HG03135 (cell line): Measurements from ENCODE around the gene PPIF.
A peak's percentile ranks its signal among the peaks of the same experiment; 100 is the strongest.

Experiments
- ATAC-seq: cut with Tn5 transposase; IDR thresholded peaks from one replicate; pipeline ENCODE4 v1.9.1; 2021; ENCODE audit warnings: mild to moderate bottlenecking, moderate library complexity; ENCODE audit not compliant: unreplicated experiment

PPIF gene

DNA sequence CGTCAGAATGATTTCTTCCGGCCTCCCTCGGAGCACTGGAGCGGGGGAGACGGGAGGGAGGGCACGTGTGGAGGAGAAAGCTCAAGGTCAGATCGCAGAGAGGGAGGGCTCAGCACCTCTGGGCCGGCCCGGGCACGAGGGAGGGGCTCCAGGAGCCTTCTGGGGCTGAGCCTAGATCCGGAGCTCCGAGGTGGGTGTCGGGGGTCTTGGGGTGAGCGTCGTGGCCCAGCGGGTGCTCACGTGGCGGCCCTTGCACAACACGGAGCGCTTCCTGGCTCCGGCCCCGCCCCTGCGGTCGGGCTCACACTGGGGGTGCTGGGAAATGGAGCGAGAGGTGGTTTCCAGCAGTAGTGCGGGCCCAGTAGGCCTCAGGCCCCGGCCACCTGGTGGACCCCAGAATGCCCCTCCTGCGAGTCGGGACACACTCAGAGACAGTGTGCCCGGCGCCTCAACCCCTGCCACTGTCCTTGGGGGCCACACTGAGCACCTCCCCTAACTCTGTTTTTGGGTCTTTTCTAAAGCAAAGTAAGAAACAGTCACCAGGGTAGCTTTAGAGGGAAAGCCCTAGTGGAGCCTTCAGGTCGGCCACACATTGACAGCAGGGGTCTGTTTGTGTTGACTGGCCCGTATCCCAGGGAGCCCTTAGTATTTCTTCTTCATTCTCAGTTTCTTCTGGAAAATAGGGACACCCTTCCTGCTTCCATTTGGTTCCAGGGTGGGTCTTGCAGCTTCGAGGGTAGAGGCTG, 798 bp downstream of the PPIF start:
- ATAC-seq = peak; percentile 61

DNA sequence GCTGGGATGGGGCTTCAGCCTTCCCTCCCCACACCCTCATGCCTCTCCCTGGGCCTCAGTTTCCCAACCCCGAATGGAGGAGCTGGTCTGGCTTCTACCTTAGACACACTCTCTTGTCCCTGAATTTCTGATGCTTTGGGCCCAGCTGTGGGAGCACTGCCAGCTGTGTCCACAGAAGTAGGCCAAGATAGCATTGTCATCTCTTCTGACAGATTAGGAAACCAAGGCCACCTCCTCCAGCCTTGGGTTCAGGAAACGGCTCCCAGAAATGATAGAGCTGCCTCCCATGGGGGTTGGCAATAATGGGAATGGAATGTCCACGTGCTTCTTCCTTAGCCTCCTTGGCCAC, 1.3 kb downstream of the PPIF start:
- ATAC-seq = no peak

DNA sequence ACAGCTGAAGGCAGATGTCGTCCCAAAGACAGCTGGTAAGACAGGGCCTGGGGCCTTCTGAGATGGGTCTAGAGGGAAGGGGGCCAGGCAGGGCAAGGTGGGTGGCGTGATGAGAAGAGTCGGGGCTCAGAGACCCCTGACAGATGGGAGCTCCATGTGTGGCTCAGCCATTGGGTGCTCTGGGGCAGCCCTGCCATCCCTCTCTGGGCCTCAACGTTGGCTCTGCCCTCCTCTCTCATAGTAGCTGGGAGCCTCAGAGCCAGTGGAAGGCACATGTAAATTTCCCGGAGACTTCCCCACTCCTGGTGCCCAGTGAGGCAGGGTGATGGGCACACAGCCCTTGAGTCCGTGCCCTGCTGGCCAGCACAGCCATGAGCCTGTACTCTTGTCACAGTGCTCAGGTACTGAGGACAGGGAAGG, 1.8 kb downstream of the PPIF start:
- no peak for ATAC-seq

DNA sequence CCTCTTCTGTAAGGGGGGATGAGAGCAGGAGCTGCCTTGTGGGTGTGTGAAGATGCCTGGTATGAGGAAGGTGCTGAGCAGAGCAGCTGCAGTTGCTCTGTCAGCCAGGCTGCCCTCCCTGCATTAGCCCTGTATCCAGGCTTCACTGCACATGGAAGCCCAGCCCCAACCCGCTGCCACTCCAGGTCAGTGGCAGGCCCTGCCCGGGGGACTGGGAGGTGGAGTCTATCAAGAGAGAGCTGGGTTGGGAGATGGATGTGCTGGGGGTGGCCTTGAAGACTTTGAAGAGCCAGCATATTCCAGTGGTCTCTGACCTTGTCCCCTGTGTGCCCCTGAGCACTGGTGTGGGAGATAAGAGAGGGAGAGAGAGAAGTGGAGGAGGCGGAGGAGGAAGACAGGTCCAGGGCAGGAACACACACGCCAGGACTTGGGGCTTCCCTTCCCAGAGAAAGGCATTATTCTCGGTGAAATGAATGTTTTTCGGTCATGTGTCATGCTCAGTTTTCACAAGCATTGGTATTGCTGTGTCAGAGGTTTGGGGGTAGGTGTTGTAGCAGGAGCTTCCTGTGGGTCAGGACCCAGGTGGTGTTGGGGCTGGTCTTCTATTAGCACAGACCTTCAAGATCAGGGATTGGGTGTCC, 2.6 kb downstream of the PPIF start:
- no peak for ATAC-seq

GRCh38 chr10:79350407-79351154, 3.3 kb downstream of the PPIF start:
- ATAC-seq = no peak

GRCh38 chr10:79351332-79351731, 4.1 kb downstream of the PPIF start:
- ATAC-seq = no peak

DNA sequence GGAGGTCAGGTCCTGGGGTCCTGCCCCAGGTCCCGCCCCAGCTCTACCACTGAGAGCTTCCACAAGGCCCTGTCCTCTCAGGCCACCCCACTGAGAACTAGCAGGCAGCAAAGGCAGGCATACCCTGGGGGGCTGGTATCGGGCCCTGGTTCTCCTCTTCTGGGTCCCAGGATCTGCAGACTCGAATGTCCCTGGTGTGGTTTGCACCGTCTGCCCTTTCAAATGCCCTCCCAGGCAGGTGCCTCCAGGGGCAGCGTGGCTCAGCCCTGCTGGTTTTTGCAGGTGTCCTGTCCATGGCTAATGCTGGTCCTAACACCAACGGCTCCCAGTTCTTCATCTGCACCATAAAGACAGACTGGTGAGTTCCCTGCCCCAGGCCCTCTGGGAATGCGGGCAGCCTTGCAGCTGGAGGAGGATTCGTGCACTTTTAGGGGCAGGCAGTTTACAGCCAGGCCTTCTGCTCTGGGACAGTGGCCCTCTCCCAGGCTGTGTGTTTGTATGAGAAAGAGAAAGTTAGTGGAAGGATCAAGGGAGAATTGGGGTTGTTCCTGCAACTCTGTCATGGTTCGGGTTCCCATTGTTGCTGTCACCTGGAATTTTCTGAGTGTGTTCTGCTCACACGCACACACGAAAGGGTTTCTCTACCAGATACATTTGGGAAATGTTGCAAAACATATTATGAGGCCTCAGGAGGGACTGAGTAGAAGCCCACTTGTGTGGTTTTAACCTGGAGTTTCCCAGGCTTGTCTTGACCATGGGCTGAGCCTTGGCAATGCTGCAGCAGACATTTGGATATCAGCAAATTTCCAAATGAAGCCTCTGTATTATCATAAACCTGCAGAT, 5.0 kb downstream of the PPIF start:
- no peak for ATAC-seq

- no peak for ATAC-seq
Measured at GRCh38 chr10:79353000-79353406, 5.7 kb downstream of the PPIF start.

GRCh38 chr10:79353726-79354125, 6.5 kb downstream of the PPIF start:
- no peak for ATAC-seq

DNA sequence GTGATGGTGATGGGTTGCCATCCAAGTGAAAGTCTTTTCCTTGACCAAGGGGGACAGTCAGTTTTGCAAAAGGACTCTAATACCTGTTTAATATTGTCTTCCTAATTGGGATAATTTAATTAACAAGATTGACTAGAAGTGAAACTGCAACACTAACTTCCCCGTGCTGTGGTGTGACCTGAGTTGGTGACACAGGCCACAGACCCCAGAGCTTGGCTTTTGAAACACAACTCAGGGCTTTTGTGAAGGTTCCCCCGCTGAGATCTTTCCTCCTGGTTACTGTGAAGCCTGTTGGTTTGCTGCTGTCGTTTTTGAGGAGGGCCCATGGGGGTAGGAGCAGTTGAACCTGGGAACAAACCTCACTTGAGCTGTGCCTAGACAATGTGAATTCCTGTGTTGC, 6.9 kb downstream of the PPIF start:
- ATAC-seq = no peak

- ATAC-seq = no peak
Measured at GRCh38 chr10:79354615-79355014, 7.3 kb downstream of the PPIF start.

DNA sequence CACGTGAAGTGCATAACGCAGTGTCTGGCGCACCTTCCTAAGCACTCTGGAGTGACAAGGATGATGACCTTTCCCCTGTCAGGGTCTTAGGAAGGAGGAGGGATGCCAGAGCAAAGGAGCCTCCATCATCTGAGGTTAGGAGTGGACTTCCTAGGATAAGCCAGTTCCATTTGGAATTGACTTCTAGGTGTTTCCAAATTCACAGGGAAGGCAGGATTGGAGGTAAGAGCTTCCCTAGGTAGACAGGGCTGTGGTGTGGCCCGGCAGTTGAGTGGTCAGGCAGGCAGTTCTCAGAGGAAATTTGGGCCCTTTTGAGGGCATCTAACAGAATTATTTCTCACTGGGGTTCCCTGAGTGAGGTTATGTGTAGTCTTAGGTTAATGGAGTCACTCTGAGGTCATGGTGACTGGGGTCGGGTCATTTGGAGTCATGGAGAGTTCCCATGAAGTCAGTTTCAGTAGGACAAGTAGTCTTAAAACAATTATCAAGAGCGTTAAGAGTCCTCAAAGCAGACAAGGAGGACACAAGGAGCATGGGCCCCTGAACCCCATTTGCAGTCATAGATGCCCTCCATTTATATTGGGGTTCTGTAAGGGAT, 8.2 kb downstream of the PPIF start:
- no peak for ATAC-seq

DNA sequence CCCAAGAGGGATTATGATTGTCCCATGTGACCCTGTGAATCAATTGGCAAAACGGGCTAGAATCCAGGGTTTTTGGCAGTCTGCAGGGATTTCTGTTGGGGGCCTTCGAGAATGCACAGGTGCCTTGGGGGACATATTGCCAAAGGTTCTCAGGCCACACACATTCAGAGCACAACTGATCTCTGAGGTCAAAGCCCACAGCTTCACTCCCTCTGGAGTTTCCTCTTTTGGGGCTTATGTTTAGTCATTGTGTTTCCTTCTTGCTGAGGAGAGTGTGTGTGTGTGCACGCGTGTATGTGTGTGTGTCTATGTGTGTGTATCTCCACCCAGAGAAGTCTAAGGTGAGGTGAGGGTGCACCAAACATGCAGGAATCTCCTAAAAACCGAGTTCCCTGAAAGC, 8.8 kb downstream of the PPIF start:
- no peak for ATAC-seq

DNA sequence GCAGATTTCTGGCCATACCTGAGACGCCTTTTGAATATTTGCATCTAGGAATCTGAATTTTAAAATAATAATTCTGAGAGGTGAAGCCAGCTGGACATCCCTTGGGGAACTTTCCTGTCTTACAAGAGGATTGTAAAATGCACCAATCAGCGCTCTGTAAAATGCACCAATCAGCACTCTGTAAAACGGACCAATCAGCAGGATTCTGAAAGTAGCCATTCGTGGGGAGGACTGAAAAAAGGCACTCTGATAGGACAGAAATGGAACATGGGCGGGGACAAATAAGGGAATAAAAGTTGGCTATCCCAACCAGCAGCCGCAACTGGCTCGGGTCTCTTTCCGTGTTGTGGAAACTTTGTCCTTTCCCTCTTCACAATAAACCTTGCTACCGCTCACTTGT, 9.9 kb downstream of the PPIF start:
- no peak for ATAC-seq

- ATAC-seq = no peak
Measured at GRCh38 chr10:79358811-79359210, 11.5 kb downstream of the PPIF start.

- no peak for ATAC-seq
Measured at GRCh38 chr10:79359816-79360498, 12.7 kb downstream of the PPIF start.

DNA sequence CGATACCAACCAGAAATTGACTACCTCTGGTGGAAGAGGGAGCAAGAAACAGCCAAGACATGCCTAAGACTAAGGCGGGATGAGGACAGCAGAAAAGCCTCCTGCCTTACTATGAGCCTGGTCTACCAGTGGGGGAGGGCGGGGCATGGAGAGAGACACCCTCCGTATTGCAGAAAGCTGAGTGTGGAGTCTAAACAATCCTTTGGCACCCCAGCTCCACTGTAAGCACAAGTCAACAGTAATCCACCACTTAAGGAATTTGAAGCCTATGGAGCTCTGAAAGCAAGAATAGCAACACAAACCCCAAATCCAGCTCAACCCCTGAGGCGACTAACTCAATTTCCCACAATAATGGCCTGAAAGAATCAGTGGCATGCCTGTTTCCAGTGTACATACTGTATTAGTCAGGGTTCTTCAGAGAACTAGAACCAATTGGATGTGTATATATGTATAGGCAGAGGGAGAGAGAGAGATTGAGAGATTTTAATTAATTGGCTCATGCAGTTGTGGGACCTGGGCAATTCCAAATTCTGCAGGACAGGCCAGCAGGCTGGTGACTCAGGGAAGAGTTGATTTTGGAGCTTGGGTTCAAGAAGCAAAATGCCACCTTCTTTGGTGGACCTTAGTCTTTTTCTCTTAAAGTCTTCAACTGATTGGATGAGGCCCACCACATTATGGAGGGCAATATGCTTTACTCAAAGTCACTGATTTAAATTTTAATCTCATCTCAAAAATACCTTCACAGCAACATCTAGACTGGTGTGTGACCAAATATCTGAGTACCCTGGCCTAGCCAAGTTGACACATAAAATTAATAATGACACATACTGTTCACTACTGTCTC, 13.5 kb downstream of the PPIF start:
- ATAC-seq = no peak

DNA sequence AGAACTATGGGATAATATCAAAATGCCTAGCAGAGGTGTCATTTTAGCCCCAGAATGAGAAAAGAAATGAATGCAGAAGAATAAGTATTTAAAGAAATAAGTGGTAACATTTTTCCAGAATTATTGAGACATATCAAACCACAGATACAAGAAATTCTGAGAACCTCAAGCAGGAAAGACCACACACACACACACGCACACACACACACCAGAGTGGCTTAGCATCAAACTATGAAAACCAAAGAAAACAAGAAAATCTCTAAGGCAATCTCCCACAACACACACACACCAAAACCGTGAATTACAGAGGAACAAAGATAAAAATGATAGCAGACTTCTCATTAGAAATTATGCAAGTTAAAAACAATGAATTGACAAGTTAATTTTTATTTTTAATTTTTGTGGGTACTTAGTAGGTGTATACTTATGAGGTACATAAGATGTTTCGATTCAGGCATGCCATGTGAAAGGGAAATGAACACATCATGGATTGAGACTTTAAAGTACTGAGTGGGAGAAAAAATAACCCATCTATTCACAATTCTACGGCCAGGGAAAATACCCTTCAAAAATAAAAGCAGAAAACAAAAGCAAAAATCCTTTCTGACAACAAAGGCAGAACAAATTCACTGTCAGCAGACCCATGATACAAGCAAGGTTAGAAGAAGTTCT, 14.6 kb downstream of the PPIF start:
- no peak for ATAC-seq
